NCI-H82 (cell line): ENCODE data around the gene TMPRSS11B.
"Not testable (repeated sequence)": the region's sequence is repeated elsewhere in the genome, so short reads cannot be mapped to it uniquely, and the experiment has no call there.

Experiments
- DNase-seq: peaks from one replicate; lab custom pipeline; 2025; lab: John Stamatoyannopoulos, UW

TMPRSS11B gene

GRCh38 chr4:68218044-68218443 is 27.4 kb downstream of the TMPRSS11B start:
- DNase-seq, result no peak

- DNase-seq, result peak; percentile 30
Observed at GRCh38 chr4:68216501-68216900, 29.0 kb downstream of the TMPRSS11B start.

- no peak for DNase-seq
Observed at GRCh38 chr4:68209003-68209402, 36.5 kb downstream of the TMPRSS11B start.

GRCh38 chr4:68194305-68194704 is 51.2 kb downstream of the TMPRSS11B start:
- DNase-seq, result not testable (repeated sequence)

DNA sequence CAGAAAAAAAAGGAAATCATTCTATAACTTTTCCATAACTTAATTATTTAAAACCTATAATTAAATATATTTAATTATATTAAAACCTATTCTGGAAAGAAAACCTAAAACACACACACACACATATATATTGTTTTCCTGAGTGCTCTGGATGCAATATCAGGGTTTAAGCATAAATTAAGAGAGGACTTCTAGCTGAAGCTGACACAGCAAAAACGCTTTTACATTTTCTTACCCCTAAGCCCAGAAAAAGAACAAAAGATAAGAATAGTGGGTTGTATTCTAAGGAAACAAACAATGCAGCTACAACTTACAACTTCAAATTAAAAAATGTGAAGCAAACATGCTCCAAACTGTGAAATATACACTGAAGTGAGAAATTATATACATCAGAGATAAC is 52.3 kb downstream of the TMPRSS11B start:
- DNase-seq, result no peak

- DNase-seq, result no peak
Observed at GRCh38 chr4:68187145-68187544, 58.3 kb downstream of the TMPRSS11B start.

DNA sequence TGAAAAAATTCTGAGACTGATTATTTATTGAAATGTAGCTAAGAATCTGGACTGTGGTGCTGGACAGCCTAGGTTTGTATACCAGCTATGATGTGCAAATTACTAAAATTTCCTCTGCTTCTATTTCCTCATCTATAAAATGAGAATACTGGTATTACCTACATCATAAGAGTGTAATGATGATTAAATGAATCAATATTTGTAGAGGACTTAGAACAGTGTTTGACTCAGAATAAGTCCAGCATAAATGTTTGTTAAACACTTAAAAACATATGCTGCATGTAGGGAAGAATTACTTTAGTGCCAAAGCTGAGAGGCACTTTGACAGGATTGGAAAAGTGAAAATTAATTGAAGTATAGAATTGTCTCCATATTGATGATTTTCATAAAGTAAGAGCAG is 60.6 kb downstream of the TMPRSS11B start:
- DNase-seq, result no peak

DNA sequence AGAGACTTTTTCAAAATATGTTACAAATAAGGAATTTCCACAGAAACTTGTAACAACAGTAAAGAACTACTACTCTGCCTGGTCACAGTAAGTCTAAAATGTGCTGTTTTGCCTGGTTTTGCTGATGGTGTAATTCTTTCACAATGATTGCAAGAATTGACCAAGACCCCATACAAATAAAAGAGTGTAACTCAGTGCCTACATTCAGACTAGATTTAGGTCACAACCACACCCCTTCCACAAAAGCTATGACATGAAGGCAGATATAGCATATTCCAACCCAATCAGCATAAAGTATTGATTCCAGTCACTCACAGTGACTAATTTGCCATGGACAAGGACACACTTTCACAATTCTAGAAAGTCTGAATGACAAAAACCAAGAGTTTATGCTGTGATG is 62.1 kb downstream of the TMPRSS11B start:
- DNase-seq, result no peak

- DNase-seq, result no peak
Observed at GRCh38 chr4:68182382-68182820, 63.1 kb downstream of the TMPRSS11B start.

DNA sequence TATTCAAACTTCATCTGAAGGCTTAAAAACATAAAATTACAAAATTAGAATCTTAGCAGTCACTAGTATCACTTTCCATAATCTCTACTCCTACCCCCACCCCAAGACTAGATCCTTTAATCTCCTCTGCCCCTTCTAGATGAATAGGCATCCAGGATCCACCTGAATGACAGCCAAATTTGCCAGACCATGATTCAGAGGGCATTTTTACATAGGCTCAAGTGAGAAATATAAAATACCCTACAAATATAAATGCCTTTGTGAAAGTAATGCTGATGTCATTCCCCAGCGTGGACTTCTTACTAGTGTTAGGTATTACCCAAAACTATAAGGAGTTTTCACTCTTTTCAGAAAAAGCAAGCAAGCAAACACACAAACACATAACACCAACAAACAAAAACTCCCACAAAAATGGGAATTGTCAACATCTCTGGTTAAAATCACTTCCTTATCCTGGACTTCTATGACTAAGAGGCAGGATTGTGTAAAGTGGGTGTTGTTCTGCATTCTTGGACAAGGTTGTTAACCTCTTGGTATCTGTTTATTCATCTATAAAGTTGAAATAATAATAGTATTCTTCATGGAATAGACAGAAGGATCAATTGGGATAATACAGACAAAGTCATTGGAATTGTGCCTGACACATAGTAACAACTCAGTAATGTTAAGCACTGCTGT is 64.5 kb downstream of the TMPRSS11B start:
- DNase-seq, result no peak

DNA sequence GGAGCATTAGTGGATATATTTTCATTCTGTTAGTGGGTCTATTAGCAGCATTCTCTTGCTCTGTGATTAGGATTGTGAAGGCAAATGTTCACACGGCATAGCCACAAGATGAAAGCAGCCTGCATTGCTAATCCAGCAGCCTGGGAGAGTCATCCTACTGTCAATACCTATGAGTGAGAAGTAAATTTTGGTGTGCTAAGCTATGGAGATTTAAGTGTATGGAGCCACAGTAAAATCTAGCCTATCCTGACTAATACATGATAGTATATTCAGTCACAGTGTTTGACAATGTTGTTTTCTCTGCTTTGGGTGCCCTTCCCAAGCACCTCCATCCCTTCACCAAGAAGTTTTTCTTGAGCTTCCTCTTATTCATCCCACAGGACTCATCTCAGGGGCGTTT is 68.6 kb downstream of the TMPRSS11B start:
- no peak for DNase-seq
